Epithelial cell of proximal tubule (primary cell): Measurements from ENCODE around the gene PDE6G. TPM values are rescaled to one million over a fixed set of nuclear protein-coding genes. Genes with fewer than 3 reads are reported as not detected.
A peak's percentile ranks its signal among the peaks of the same experiment; 100 is the strongest.

Experiments used
- DNase-seq: peaks from one replicate; pipeline ENCODE4 v3.0.0-alpha.2; 2011; ENCODE audit warnings: low read depth
- H3K4me3 ChIP-seq: 2 replicates; pipeline ENCODE4 v1.5.1; 2011; ENCODE audit warnings: low read depth, mild to moderate bottlenecking, low read length
- total RNA-seq: library from RNA; depleted of rRNA; stranded (reverse); fragments of >200 nt; gene quantifications from 2 replicates; pipeline ENCODE4 v1.2.3, GENCODE V29; 2015
- TF ChIP-seq, protein P1 (sequence below): conservative IDR thresholded peaks from 2 replicates; pipeline ENCODE4 v1.5.1; 2012; ENCODE audit warnings: low read depth, mild to moderate bottlenecking, low read length

Gene PDE6G
- total RNA-seq, 1 donor from 2014 or later: 23.5 TPM

DNA sequence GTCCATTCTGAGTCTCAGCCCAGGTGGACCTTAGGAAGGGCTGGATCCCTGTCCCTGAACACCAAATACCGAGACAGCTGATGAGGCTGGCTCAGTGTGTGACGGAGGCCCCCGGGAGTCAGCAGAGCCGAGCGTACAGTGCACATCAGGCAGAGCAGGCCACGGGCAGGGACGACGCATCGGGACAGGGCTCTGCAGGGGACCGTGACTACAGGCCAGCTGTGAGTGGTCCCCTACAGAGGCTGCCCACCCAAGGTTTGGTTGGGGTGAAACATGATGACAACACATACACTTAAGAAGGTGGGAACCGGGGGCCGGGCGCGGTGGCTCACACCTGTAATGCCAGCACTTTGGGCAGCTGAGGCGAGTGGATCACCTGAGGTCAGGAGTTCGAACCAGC is 16.6 kb upstream of the PDE6G start:
- DNase-seq: no peak
- H3K4me3 ChIP-seq: no peak overlapping the region
- TF ChIP-seq, protein P1, sequence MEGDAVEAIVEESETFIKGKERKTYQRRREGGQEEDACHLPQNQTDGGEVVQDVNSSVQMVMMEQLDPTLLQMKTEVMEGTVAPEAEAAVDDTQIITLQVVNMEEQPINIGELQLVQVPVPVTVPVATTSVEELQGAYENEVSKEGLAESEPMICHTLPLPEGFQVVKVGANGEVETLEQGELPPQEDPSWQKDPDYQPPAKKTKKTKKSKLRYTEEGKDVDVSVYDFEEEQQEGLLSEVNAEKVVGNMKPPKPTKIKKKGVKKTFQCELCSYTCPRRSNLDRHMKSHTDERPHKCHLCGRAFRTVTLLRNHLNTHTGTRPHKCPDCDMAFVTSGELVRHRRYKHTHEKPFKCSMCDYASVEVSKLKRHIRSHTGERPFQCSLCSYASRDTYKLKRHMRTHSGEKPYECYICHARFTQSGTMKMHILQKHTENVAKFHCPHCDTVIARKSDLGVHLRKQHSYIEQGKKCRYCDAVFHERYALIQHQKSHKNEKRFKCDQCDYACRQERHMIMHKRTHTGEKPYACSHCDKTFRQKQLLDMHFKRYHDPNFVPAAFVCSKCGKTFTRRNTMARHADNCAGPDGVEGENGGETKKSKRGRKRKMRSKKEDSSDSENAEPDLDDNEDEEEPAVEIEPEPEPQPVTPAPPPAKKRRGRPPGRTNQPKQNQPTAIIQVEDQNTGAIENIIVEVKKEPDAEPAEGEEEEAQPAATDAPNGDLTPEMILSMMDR: no peak

DNA sequence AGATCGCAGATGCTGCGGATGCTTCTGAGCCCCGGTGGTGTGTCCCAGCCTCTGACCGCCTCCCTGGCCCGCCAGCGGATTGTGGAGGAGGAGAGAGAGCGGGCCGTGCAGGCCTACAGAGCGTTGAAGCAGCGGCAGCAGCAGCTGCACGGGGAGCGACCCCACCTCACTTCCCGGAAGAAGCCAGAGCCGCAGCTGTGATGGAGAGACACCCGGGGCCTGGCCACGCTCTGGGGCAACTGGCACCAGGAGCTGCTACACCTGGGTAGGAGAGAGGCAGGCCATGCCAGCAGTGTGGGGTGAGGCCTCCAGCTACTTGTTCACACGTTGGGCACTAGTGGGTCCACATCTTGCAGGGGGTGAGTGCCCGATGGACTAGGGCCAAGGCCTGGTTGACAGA is 16.2 kb upstream of the PDE6G start:
- no peak overlapping the region for H3K4me3 ChIP-seq
- TF ChIP-seq, protein P1: no peak
- no peak for DNase-seq

DNA sequence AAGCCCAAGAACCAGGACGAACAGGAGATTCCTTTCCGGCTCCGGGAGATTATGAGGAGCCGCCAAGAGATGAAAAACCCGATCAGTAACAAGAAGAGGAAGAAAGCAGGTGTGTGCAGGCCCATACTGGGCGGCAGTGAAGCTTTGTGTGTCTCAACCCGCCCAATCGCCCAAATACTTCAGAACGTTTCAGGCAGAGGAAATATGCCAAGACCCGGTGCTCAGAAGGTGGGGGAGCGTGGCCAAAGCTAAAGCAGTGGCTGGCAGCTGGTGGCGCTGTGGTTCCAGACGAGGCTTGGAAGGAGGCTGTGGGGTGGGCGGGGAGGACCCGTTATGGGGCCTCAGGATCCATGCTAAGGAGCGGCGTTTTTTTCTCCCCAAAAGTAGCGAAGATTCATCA is 11.4 kb upstream of the PDE6G start:
- DNase-seq: no peak

DNA sequence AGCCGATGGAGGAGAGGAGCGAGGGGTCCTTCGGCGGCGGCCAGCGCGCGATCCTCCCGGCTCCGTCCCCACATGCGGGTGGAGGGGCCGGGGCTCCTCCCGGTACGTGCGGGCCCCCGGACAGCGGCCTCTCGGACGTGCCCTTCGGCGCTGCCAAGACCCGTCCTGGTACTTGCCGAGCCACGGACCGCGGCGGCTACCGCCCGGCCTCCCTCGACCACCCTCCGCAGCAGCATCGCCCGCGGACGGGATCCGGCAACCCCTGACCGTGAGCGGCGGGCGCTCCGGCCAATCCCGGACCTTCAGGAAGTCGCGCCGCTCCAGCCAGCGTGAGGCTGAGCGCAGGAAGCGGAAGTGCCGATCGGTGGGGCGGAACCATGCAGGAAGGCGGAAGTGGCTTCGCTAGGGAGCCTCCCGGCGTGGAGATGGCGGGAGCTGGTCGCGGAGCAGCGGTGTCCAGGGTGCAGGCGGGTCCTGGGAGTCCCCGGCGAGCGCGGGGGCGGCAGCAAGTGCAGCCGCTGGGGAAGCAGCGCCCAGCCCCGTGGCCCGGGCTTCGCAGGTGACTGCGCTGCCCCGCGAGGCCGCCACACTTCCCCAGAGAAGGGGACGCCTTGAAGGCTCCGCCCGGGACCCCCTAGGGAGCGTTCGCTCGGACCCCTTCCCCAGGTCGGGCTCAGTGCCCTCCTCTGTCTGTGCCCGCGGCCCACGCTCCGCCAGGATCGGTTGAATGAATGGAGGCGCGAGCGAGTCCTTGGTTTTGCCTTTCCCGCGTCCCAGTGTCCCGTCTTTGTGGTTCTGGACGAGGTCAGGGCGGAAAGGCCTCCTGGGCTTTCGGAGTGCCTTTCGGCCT is 10.2 kb upstream of the PDE6G start, which contains the start of the genes CCDC137 and OXLD1:
Gene CCDC137 (plus strand): TSS at position 396 of the 850 bp plus-strand sequence. CDS start 30 bp downstream, at position 426.
Gene OXLD1 (minus strand): TSS at position 264 of the 850 bp plus-strand sequence. CDS start 28 bp downstream, at position 236.
- peak within 1 kb of the TSS; percentile 96 for H3K4me3 ChIP-seq
- TF ChIP-seq, protein P1: no peak
- peak; percentile 49 for DNase-seq

More for the DNA sequence above, 11.4 kb upstream of the PDE6G start:
- peak overlapping the region; percentile 23 for H3K4me3 ChIP-seq
- TF ChIP-seq, protein P1: no peak

DNA sequence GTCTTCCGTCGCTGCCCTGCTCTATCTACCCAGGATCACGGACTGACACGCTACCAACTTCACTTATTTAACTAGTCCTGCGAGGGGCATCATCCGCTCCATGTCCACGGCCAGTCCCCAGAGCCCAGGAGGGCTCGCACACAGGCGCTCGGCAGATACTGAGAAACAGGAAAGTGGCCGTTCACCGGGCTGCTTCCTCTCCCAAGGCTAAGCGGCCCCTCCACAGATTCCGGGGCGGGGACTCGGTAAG is 9.7 kb upstream of the PDE6G start:
- DNase-seq: no peak
- TF ChIP-seq, protein P1: no peak
- peak overlapping the region; percentile 96 for H3K4me3 ChIP-seq

DNA sequence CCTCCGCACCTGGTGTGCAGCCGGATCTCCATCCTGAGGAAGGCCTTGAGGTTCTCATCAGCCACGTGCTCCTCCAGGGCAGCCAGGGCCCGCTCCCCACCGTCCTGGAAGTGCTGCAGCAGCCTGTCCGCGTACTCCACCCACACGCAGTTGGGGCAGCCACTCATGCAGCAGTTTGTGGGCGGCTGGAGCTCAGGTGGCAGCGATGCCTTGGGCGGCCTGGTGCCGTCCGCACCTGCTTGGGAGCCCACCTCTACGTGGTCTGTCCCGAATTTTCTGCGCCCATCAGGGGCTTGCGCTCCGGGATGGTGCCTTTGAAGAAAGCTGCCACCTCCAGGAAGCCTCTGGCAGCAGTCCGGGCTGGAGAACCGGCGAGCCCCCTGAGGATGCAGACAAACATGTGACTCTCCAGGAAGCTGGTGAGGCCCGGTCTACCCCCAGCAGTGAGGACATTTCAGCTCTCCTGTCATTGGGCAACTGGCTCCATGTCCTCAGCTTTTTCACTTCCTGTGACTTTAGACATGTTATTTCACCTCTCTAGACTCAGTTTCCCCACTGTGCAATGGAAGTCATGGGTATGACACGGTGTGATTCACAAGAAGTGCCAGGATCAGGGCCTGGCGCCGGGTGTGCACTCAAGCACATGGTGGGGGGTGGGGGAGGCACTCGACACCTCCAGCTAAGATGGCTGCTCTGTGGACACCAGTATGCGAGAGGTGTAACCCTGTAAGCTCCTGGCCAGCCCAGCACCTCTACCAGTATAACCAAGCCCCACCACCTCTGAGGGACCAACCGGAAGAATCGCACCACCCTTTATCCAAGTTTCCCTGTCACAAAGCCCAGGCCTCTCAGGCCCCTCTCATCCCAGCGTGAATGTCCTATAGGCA is 9.1 kb upstream of the PDE6G start:
- H3K4me3 ChIP-seq: peak overlapping the region; percentile 96
- TF ChIP-seq, protein P1: no peak
- DNase-seq: no peak
